CD4-positive, alpha-beta T cell (primary cell): ENCODE measurements around the gene TM4SF1. TPM values are rescaled to one million over a fixed set of nuclear protein-coding genes. Genes with fewer than 3 reads are reported as not detected.

Experiments used
- ATAC-seq: fragments of 200-7000 bp; cut with Tn5 transposase; one replicate; pipeline ENCODE4 v1.10.0; 2022; ENCODE audit warnings: mild to moderate bottlenecking; ENCODE audit not compliant: poor library complexity
- CTCF ChIA-PET: fragments of 350-600 bp; sonication (Branson Sonifier 250); formaldehyde crosslinking; loops from one replicate; lab custom pipeline; 2021; ENCODE audit warnings: antibody characterized with exemption, inconsistent platforms; lab: Charles Lee
- POLR2A ChIA-PET: fragments of 350-600 bp; sonication (Branson Sonifier 250); formaldehyde crosslinking; loops from one replicate; lab custom pipeline; 2021; ENCODE audit warnings: antibody characterized with exemption, inconsistent platforms; lab: Charles Lee
- DNase-seq, 14 experiments: peaks; one replicate each; pipeline ENCODE4 v3.0.0-alpha.2; 2013 to 2020; ENCODE audit warnings: mixed read lengths in 2 of 14
- H3K27ac ChIP-seq, 2 donors: one replicate each; pipeline versions ENCODE4 v1.5.1 to v1.7.0; 2013; ENCODE audit warnings: low read length in 2 of 2, low read depth in 1 of 2, mild to moderate bottlenecking in 1 of 2
- H3K27me3 ChIP-seq, 2 experiments: 1 replicate in 1 of 2; 2 replicates in 1 of 2; pipeline versions ENCODE4 v1.6.1 to v1.7.0; 2013; ENCODE audit warnings: low read length in 2 of 2, control low read depth in 1 of 2, mild to moderate bottlenecking in 1 of 2, moderate library complexity in 1 of 2; ENCODE audit not compliant: insufficient read depth in 2 of 2, control insufficient read depth in 1 of 2
- H3K36me3 ChIP-seq: one replicate; pipeline ENCODE4 v1.6.1; 2013; ENCODE audit warnings: low read length, control low read depth; ENCODE audit not compliant: insufficient read depth
- H3K4me1 ChIP-seq: one replicate; pipeline ENCODE4 v1.6.1; 2013; ENCODE audit warnings: low read length, control low read depth; ENCODE audit not compliant: insufficient read depth
- H3K4me3 ChIP-seq: one replicate; pipeline ENCODE4 v1.5.1; 2013; ENCODE audit warnings: mild to moderate bottlenecking, low read length, moderate library complexity
- H3K9me3 ChIP-seq, 2 experiments: 1 replicate in 1 of 2; 2 replicates in 1 of 2; pipeline versions ENCODE4 v1.6.1 to v1.7.0; 2013; ENCODE audit warnings: low read length in 2 of 2, mild to moderate bottlenecking in 2 of 2, control low read depth in 1 of 2, moderate library complexity in 1 of 2; ENCODE audit not compliant: control insufficient read depth in 1 of 2, insufficient read depth in 1 of 2
- H3K27ac Mint-ChIP-seq: one replicate; pipeline ENCODE4 v1.8.0; 2020; ENCODE audit warnings: mixed read lengths
- H3K27me3 Mint-ChIP-seq: one replicate; pipeline ENCODE4 v1.8.0; 2021; ENCODE audit warnings: mixed read lengths
- H3K36me3 Mint-ChIP-seq: one replicate; pipeline ENCODE4 v1.8.0; 2021; ENCODE audit warnings: low read depth, mixed read lengths
- H3K4me1 Mint-ChIP-seq: one replicate; pipeline ENCODE4 v1.8.0; 2021; ENCODE audit warnings: low read depth, mixed read lengths
- H3K4me3 Mint-ChIP-seq: one replicate; pipeline ENCODE4 v1.8.0; 2020; ENCODE audit warnings: mild to moderate bottlenecking, mixed read lengths
- H3K9me3 Mint-ChIP-seq: one replicate; pipeline ENCODE4 v1.8.0; 2020; ENCODE audit warnings: mixed read lengths
- intact Hi-C, 2 experiments: fragments of 100-400 bp; cut with DNase I in 1 of 2; cut with micrococcal nuclease in 1 of 2; formaldehyde crosslinking; loops; one replicate each; pipeline versions ENCODE4 v1.15.1 to v1.9.0; 2023 to 2025; cut with DNase I, micrococcal nuclease
- total RNA-seq, 174 experiments: library from RNA in 2 of 174; stranded (reverse) in 2 of 174; gene quantifications; one replicate each; pipeline ENCODE4 v1.2.3 and lab custom pipeline; 2021 to 2026
- TF ChIP-seq, protein P1 (sequence below): fragments of 200-600 bp; IDR thresholded peaks from one replicate; pipeline ENCODE4 v1.8.0; 2022; ENCODE audit warnings: antibody characterized with exemption, mild to moderate bottlenecking

TM4SF1 gene
- total RNA-seq, 2 experiments from 2014 or later = not detected

DNA sequence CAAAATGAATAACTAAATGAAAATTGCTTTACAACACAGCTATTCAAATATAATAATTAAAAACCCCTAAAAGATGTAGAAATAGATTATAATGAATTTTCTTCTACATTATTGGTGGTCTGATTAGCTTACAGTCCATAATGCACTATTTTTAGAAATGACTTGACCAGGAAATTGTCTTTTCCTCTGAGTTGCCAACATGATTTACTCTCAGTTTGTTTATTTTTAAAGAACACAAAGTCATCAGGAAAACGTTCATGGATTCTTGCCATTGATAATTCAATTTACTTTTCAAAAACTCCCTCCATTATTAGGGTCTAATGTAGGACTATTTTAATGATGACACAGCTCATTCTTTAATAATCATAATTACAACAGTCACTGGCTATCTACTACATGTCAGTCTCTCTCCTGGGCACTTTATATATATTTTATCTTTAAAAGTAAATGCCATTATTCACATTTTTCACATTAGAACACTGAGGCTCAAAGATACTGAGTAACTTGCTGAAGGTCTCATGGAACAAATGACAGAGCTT, 45.2 kb downstream of the TM4SF1 start:
- intact Hi-C loops = no loop called here
- H3K36me3 Mint-ChIP-seq = no peaks in the 10 kb centered on the region
- Histone ChIP-seq H3K4me3 (no peak overlapping the region), H3K4me1 (no peaks in the 10 kb centered on the region), H3K9me3 (no peaks in the 10 kb centered on the region), H3K36me3 (no peaks in the 10 kb centered on the region), H3K27me3 (peaks cover 0 to 13% of the 10 kb centered on the region in 2 experiments), H3K27ac (no peak overlapping the region)
- no peak for ATAC-seq
- ChIA-PET POLR2A (no interaction called here), CTCF (no interaction called here)
- no peak for DNase-seq
- H3K27me3 Mint-ChIP-seq = peaks cover 12% of the 10 kb centered on the region
- no peak overlapping the region for H3K4me3 Mint-ChIP-seq
- TF ChIP-seq, protein P1, sequence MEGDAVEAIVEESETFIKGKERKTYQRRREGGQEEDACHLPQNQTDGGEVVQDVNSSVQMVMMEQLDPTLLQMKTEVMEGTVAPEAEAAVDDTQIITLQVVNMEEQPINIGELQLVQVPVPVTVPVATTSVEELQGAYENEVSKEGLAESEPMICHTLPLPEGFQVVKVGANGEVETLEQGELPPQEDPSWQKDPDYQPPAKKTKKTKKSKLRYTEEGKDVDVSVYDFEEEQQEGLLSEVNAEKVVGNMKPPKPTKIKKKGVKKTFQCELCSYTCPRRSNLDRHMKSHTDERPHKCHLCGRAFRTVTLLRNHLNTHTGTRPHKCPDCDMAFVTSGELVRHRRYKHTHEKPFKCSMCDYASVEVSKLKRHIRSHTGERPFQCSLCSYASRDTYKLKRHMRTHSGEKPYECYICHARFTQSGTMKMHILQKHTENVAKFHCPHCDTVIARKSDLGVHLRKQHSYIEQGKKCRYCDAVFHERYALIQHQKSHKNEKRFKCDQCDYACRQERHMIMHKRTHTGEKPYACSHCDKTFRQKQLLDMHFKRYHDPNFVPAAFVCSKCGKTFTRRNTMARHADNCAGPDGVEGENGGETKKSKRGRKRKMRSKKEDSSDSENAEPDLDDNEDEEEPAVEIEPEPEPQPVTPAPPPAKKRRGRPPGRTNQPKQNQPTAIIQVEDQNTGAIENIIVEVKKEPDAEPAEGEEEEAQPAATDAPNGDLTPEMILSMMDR = no peak
- no peak overlapping the region for H3K27ac Mint-ChIP-seq
- no peaks in the 10 kb centered on the region for H3K9me3 Mint-ChIP-seq
- no peaks in the 10 kb centered on the region for H3K4me1 Mint-ChIP-seq

DNA sequence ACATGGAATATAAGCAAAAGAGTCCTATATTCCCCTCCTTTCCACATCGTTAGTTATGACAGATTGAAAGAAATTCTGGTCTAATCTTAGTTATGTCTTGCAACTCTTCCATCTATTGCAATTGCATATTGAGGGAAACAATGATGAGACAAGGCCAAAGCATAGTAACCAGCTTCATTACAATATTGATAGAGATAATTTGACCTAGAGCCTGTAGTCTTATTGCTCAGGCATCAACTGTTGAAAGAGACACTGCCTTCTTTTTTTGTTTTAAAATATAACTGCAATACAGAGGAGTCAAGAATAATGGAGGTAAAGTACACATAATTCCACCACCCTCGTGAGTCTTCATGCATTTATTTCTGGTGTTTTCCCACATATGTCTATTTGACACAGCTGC, 46.1 kb downstream of the TM4SF1 start:
- H3K27me3 ChIP-seq = peaks cover 0 to 13% of the 10 kb centered on the region in 2 experiments
- no peak overlapping the region for H3K4me3 ChIP-seq
- H3K4me1 ChIP-seq = no peaks in the 10 kb centered on the region
- Mint-ChIP-seq H3K36me3 (no peaks in the 10 kb centered on the region), H3K27me3 (peaks cover 16% of the 10 kb centered on the region), H3K27ac (no peak overlapping the region), H3K4me3 (no peak overlapping the region), H3K4me1 (no peaks in the 10 kb centered on the region), H3K9me3 (no peaks in the 10 kb centered on the region)
- ATAC-seq (no peak), DNase-seq (no peak)
- TF ChIP-seq, protein P1 = no peak
- no peak overlapping the region for H3K27ac ChIP-seq
- CTCF ChIA-PET = no interaction called here
- POLR2A ChIA-PET = no interaction called here
- intact Hi-C loops = no loop called here
- no peaks in the 10 kb centered on the region for H3K36me3 ChIP-seq
- H3K9me3 ChIP-seq = no peaks in the 10 kb centered on the region

DNA sequence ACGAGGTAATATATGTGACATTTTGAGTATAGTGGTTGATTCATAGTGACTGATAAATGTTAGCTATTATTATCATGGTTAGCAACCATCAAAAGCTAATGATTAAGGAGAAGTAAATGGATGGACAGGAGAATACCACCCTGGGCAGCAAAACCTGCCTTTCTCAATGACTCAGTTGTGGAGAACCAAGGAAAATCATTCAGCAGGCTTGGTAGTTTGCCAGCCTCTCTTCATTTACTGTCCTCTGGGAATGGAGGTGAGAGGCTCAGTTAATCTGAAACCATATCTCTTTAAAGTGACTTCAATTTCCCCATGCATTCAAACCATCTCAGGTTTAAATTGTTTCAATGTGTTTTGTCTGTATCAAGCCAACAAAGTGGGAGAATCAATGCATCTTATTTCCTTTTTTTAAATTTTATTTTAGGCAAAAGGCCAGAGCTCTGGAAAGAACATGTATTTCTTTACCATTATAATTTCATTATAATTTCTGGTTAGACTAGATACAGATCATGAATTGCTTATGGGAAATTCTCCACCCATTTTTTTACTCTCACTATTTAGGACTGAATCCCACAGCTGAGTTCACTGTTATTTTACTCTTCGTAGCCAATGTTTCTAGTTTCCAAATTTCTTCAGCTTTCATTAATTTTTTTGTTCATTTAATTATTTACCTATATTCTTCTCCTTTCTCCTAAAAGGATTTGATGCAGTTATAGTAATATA, 46.7 kb downstream of the TM4SF1 start:
- intact Hi-C loops = no loop called here
- H3K4me3 Mint-ChIP-seq = no peak overlapping the region
- Histone ChIP-seq H3K4me3 (no peak overlapping the region), H3K27ac (no peak overlapping the region), H3K27me3 (peaks cover 0 to 13% of the 10 kb centered on the region in 2 experiments), H3K36me3 (no peaks in the 10 kb centered on the region), H3K4me1 (no peaks in the 10 kb centered on the region), H3K9me3 (no peaks in the 10 kb centered on the region)
- no peaks in the 10 kb centered on the region for H3K36me3 Mint-ChIP-seq
- no peaks in the 10 kb centered on the region for H3K4me1 Mint-ChIP-seq
- ChIA-PET POLR2A (no interaction called here), CTCF (no interaction called here)
- TF ChIP-seq, protein P1 = no peak
- DNase-seq (no peak), ATAC-seq (no peak)
- no peaks in the 10 kb centered on the region for H3K9me3 Mint-ChIP-seq
- peaks cover 17% of the 10 kb centered on the region for H3K27me3 Mint-ChIP-seq
- no peak overlapping the region for H3K27ac Mint-ChIP-seq
